Epithelial cell of esophagus (primary cell): ENCODE data around the gene KRT85.

Source experiments
- DNase-seq: peaks from one replicate; pipeline ENCODE4 v3.0.0; 2010; ENCODE audit warnings: low read depth
- H3K4me3 ChIP-seq: 2 replicates; pipeline ENCODE4 v1.5.1; 2011; ENCODE audit warnings: mild to moderate bottlenecking, low read length, control low read depth
- CTCF ChIP-seq: IDR thresholded peaks from 2 replicates; pipeline ENCODE4 v1.5.1; 2011; ENCODE audit warnings: low read depth, mild to moderate bottlenecking, low read length, control low read depth, inconsistent platforms; ENCODE audit not compliant: insufficient read depth; ENCODE audit errors: missing control alignments

Gene KRT85

GRCh38 chr12:52361553-52361952, 5.7 kb downstream of the KRT85 start:
- H3K4me3 ChIP-seq, result no peak overlapping the region
- TF ChIP-seq CTCF, result no peak
- DNase-seq, result no peak

GRCh38 chr12:52360663-52361271, 6.5 kb downstream of the KRT85 start:
- peak; percentile 52 for DNase-seq
- no peak overlapping the region for H3K4me3 ChIP-seq
- TF ChIP-seq CTCF, result no peak

- no peak for TF ChIP-seq CTCF
- H3K4me3 ChIP-seq, result no peak overlapping the region
- no peak for DNase-seq
Observed at GRCh38 chr12:52360106-52360662, 7.1 kb downstream of the KRT85 start.

GRCh38 chr12:52359621-52360061, 7.6 kb downstream of the KRT85 start:
- no peak for DNase-seq
- H3K4me3 ChIP-seq, result no peak overlapping the region
- TF ChIP-seq CTCF, result no peak

GRCh38 chr12:52358575-52359350, 8.5 kb downstream of the KRT85 start:
- DNase-seq, result no peak

More at GRCh38 chr12:52358575-52359350, 8.5 kb downstream of the KRT85 start:
- TF ChIP-seq CTCF, result no peak
- H3K4me3 ChIP-seq, result no peak overlapping the region
